A549 (cell line): Measurements from ENCODE around the gene PGBD4. TPM values are rescaled to one million over a fixed set of nuclear protein-coding genes. Genes with fewer than 3 reads are reported as not detected.

Experiments used
- polyA plus RNA-seq, 4 experiments: library from polyadenylated mRNA; depleted of rRNA in 3 of 4; stranded (reverse); fragments of >200 nt; fragmentation: RNase III in 1 of 4; extraction: RNeasy Plus Mini Kit Qiagen cat#74134 plus additional on column Dnase treatment in 1 of 4; gene quantifications; 2 replicates in 3 of 4; 3 replicates in 1 of 4; pipeline ENCODE4 v1.2.3, GENCODE V29; 2011 to 2017

Gene PGBD4
- polyA plus RNA-seq, 2 of the 4 experiments (the other 2 are of a cell fraction): 4.0 to 4.7 TPM

Other genes starting within 250 kb of the PGBD4 start
- 0.01 TPM in 1 of 2 replicates, not detected in the other for gene CHRM5, start 133.6 kb upstream of the PGBD4 start, polyA plus RNA-seq (2011; rRNA removed)
- gene CHRM5, start 133.6 kb upstream of the PGBD4 start, polyA plus RNA-seq (2017; fragmentation: RNase III; extraction: RNeasy Plus Mini Kit Qiagen cat#74134 plus additional on column Dnase treatment): not detected in 3 replicates
- gene AVEN, start 62.9 kb upstream of the PGBD4 start, polyA plus RNA-seq (2011; rRNA removed): 27.2 and 29.3 TPM in 2 replicates
- gene AVEN, start 62.9 kb upstream of the PGBD4 start, polyA plus RNA-seq (2017; fragmentation: RNase III; extraction: RNeasy Plus Mini Kit Qiagen cat#74134 plus additional on column Dnase treatment): 23.8 to 26.2 TPM (median 25.3 TPM) in 3 replicates
- 167 and 221 TPM in 2 replicates for gene EMC7, start 221 bp upstream of the PGBD4 start, polyA plus RNA-seq (2011; rRNA removed)
- 129 to 135 TPM (median 135 TPM) in 3 replicates for gene EMC7, start 221 bp upstream of the PGBD4 start, polyA plus RNA-seq (2017; fragmentation: RNase III; extraction: RNeasy Plus Mini Kit Qiagen cat#74134 plus additional on column Dnase treatment)
- gene KATNBL1, start 108.0 kb downstream of the PGBD4 start, polyA plus RNA-seq (2011; rRNA removed): 46.6 and 75.8 TPM in 2 replicates
- gene KATNBL1, start 108.0 kb downstream of the PGBD4 start, polyA plus RNA-seq (2017; fragmentation: RNase III; extraction: RNeasy Plus Mini Kit Qiagen cat#74134 plus additional on column Dnase treatment): 35.2 to 40.1 TPM (median 40.0 TPM) in 3 replicates
- 126 and 150 TPM in 2 replicates for gene EMC4, start 122.9 kb downstream of the PGBD4 start, polyA plus RNA-seq (2011; rRNA removed)
- 221 to 241 TPM (median 234 TPM) in 3 replicates for gene EMC4, start 122.9 kb downstream of the PGBD4 start, polyA plus RNA-seq (2017; fragmentation: RNase III; extraction: RNeasy Plus Mini Kit Qiagen cat#74134 plus additional on column Dnase treatment)
- gene SLC12A6, start 235.7 kb downstream of the PGBD4 start, polyA plus RNA-seq (2011; rRNA removed): 21.3 and 21.8 TPM in 2 replicates
- 5.4 to 7.1 TPM (median 6.0 TPM) in 3 replicates for gene SLC12A6, start 235.7 kb downstream of the PGBD4 start, polyA plus RNA-seq (2017; fragmentation: RNase III; extraction: RNeasy Plus Mini Kit Qiagen cat#74134 plus additional on column Dnase treatment)
- 451 and 688 TPM in 2 replicates for gene NOP10, start 241.1 kb downstream of the PGBD4 start, polyA plus RNA-seq (2011; rRNA removed)
- 463 to 502 TPM (median 470 TPM) in 3 replicates for gene NOP10, start 241.1 kb downstream of the PGBD4 start, polyA plus RNA-seq (2017; fragmentation: RNase III; extraction: RNeasy Plus Mini Kit Qiagen cat#74134 plus additional on column Dnase treatment)
- not detected in 2 replicates for gene NUTM1, start 241.2 kb downstream of the PGBD4 start, polyA plus RNA-seq (2011; rRNA removed)
- not detected in 3 replicates for gene NUTM1, start 241.2 kb downstream of the PGBD4 start, polyA plus RNA-seq (2017; fragmentation: RNase III; extraction: RNeasy Plus Mini Kit Qiagen cat#74134 plus additional on column Dnase treatment)